Thoracic aorta (tissue), 2 donors: ENCODE results near the gene ZDHHC9. TPM values are rescaled to one million over a fixed set of nuclear protein-coding genes. Genes with fewer than 3 reads are reported as not detected.

Experiments used
- ATAC-seq: fragments of 150-250 bp; one replicate; pipeline ENCODE4 v1.8.0; 2017; ENCODE audit warnings: low read depth; ENCODE audit not compliant: insufficient number of reproducible peaks, low FRiP score
- DNase-seq: peaks from one replicate; pipeline ENCODE4 v3.0.0-alpha.2; 2020; ENCODE audit warnings: low spot score
- H3K27ac ChIP-seq, 2 donors: fragments of 200-600 bp; sonication (generic); 1 replicate in 1 of 2; 2 replicates in 1 of 2; pipeline ENCODE4 v1.5.1; 2016; ENCODE audit warnings: mild to moderate bottlenecking in 2 of 2, moderate library complexity in 2 of 2
- H3K27me3 ChIP-seq: fragments of 200-600 bp; sonication (generic); replicated peaks from 2 replicates; pipeline ENCODE4 v1.6.0; 2016; ENCODE audit warnings: mild to moderate bottlenecking; ENCODE audit not compliant: insufficient read depth
- H3K36me3 ChIP-seq: fragments of 200-600 bp; sonication (generic); one replicate; pipeline ENCODE4 v1.5.1; 2016
- H3K4me1 ChIP-seq, 2 donors: fragments of 200-600 bp; sonication (generic); 1 replicate in 1 of 2; 2 replicates in 1 of 2; pipeline versions ENCODE4 v1.5.1 to v1.6.0; 2016; ENCODE audit warnings: low read depth in 2 of 2, mild to moderate bottlenecking in 1 of 2; ENCODE audit not compliant: control insufficient read depth in 1 of 2
- H3K4me3 ChIP-seq: fragments of 200-600 bp; sonication (generic); 2 replicates; pipeline ENCODE4 v1.5.1; 2016; ENCODE audit warnings: mild to moderate bottlenecking
- H3K9me3 ChIP-seq: fragments of 200-600 bp; sonication (generic); 2 replicates; pipeline ENCODE4 v1.5.1; 2016
- CTCF ChIP-seq: fragments of 200-600 bp; sonication (generic); IDR thresholded peaks from one replicate; pipeline ENCODE4 v1.5.1; 2019; ENCODE audit warnings: antibody characterized with exemption
- total RNA-seq, 2 donors: library from RNA; depleted of rRNA; stranded (reverse); fragments of >200 nt; gene quantifications; one replicate each; pipeline versions ENCODE4 v1.1.0 to v1.2.3, GENCODE V29; 2016

ZDHHC9 gene
- total RNA-seq, 2 donors from 2014 or later: 18.3 to 38.4 TPM

- Histone ChIP-seq H3K9me3 (no peaks in the 10 kb centered on the region), H3K4me1 (no peaks in the 10 kb centered on the region), H3K36me3 (no peaks in the 10 kb centered on the region), H3K4me3 (peak within 1 kb of the TSS; percentile 56), H3K27me3 (no peaks in the 10 kb centered on the region), H3K27ac (no peak within 1 kb of the TSS)
- no peak for TF ChIP-seq CTCF
- no peak for ATAC-seq
- DNase-seq: no peak
Observed at GRCh38 chrX:129779747-129780146, 63.9 kb downstream of the ZDHHC9 start, which contains the start of gene SASH3. SASH3 (plus strand) TSS chrX:129779949; CDS start chrX:129780098, 149 bp downstream.

- no peaks in the 10 kb centered on the region for H3K9me3 ChIP-seq
- ATAC-seq (no peak), DNase-seq (no peak)
- no peaks in the 10 kb centered on the region for H3K36me3 ChIP-seq
- no peak overlapping the region for H3K27ac ChIP-seq
- no peaks in the 10 kb centered on the region for H3K4me1 ChIP-seq
- no peak overlapping the region for H3K4me3 ChIP-seq
- no peak for TF ChIP-seq CTCF
- H3K27me3 ChIP-seq: no peaks in the 10 kb centered on the region
Observed at GRCh38 chrX:129779086-129779672, 64.5 kb downstream of the ZDHHC9 start.

- Histone ChIP-seq H3K9me3 (no peaks in the 10 kb centered on the region), H3K4me1 (no peaks in the 10 kb centered on the region), H3K36me3 (no peaks in the 10 kb centered on the region), H3K4me3 (no peak overlapping the region), H3K27me3 (no peaks in the 10 kb centered on the region), H3K27ac (no peak overlapping the region)
- DNase-seq (no peak), ATAC-seq (no peak)
- no peak for TF ChIP-seq CTCF
Observed at GRCh38 chrX:129777218-129778030, 66.3 kb downstream of the ZDHHC9 start.

GRCh38 chrX:129773649-129774458, 69.8 kb downstream of the ZDHHC9 start:
- ATAC-seq: no peak
- no peaks in the 10 kb centered on the region for H3K9me3 ChIP-seq
- H3K4me1 ChIP-seq: no peaks in the 10 kb centered on the region
- DNase-seq: no peak
- no peak overlapping the region for H3K4me3 ChIP-seq
- no peak overlapping the region for H3K27ac ChIP-seq
- TF ChIP-seq CTCF: no peak
- H3K27me3 ChIP-seq: no peaks in the 10 kb centered on the region
- no peaks in the 10 kb centered on the region for H3K36me3 ChIP-seq
